HCEC 1CT (cell line): ENCODE data around the gene SOCS1.

ENCODE experiments used
- DNase-seq: peaks from one replicate; pipeline ENCODE4 v3.0.0-alpha.2; 2017

SOCS1 gene

GRCh38 chr16:11259655-11260595, 3.9 kb upstream of the SOCS1 start:
- no peak for DNase-seq

GRCh38 chr16:11258553-11259492, 2.8 kb upstream of the SOCS1 start:
- DNase-seq = no peak

GRCh38 chr16:11257131-11257938, 1.3 kb upstream of the SOCS1 start:
- DNase-seq = peak; percentile 79

- DNase-seq = peak; percentile 62
These were observed 692 bp upstream of the SOCS1 start for GRCh38 chr16:11256661-11257130.

GRCh38 chr16:11254913-11255736, 879 bp downstream of the SOCS1 start:
- DNase-seq = peak; percentile 46

GRCh38 chr16:11253995-11254912, 1.8 kb downstream of the SOCS1 start:
- DNase-seq = no peak

GRCh38 chr16:11253009-11253994, 2.7 kb downstream of the SOCS1 start:
- DNase-seq = peak; percentile 53

GRCh38 chr16:11252482-11252931, 3.5 kb downstream of the SOCS1 start:
- DNase-seq = no peak

- DNase-seq = peak; percentile 31
These were observed 4.2 kb downstream of the SOCS1 start for GRCh38 chr16:11251525-11252481.

- no peak for DNase-seq
These were observed 5.0 kb downstream of the SOCS1 start for GRCh38 chr16:11250786-11251524.

GRCh38 chr16:11250091-11250785, 5.8 kb downstream of the SOCS1 start:
- no peak for DNase-seq

GRCh38 chr16:11249233-11250061, 6.6 kb downstream of the SOCS1 start:
- no peak for DNase-seq

GRCh38 chr16:11248133-11248532, 7.9 kb downstream of the SOCS1 start:
- no peak for DNase-seq

- DNase-seq = no peak
These were observed 10.0 kb downstream of the SOCS1 start for GRCh38 chr16:11245988-11246387.

- no peak for DNase-seq
These were observed 10.7 kb downstream of the SOCS1 start for GRCh38 chr16:11245222-11245737.
